C4-2B (cell line): ENCODE results near the gene FAM163B.

ENCODE experiments used
- CTCF ChIP-seq: fragments of 450-650 bp; conservative IDR thresholded peaks from 2 replicates; pipeline ENCODE4 v1.5.1; 2017; ENCODE audit warnings: mild to moderate bottlenecking
- ZFX ChIP-seq: fragments of 450-650 bp; IDR thresholded peaks from 2 replicates; pipeline ENCODE4 v1.6.1; 2017

GRCh38 chr9:133636902-133637301 is 27.7 kb upstream of the FAM163B start:
- TF ChIP-seq CTCF (no peak), ZFX (no peak)
